ENCODE results near the gene EML4. TPM values are rescaled to one million over a fixed set of nuclear protein-coding genes. Genes with fewer than 3 reads are reported as not detected.
A peak's percentile ranks its signal among the peaks of the same experiment; 100 is the strongest.

EML4 gene
- total and polyA plus RNA-seq, 10 of the 15 experiments (the other 5 are each of a cell fraction or from before 2014, with no cell fraction given) = 23.1 to 91.3 (median 77.4) TPM

DNA sequence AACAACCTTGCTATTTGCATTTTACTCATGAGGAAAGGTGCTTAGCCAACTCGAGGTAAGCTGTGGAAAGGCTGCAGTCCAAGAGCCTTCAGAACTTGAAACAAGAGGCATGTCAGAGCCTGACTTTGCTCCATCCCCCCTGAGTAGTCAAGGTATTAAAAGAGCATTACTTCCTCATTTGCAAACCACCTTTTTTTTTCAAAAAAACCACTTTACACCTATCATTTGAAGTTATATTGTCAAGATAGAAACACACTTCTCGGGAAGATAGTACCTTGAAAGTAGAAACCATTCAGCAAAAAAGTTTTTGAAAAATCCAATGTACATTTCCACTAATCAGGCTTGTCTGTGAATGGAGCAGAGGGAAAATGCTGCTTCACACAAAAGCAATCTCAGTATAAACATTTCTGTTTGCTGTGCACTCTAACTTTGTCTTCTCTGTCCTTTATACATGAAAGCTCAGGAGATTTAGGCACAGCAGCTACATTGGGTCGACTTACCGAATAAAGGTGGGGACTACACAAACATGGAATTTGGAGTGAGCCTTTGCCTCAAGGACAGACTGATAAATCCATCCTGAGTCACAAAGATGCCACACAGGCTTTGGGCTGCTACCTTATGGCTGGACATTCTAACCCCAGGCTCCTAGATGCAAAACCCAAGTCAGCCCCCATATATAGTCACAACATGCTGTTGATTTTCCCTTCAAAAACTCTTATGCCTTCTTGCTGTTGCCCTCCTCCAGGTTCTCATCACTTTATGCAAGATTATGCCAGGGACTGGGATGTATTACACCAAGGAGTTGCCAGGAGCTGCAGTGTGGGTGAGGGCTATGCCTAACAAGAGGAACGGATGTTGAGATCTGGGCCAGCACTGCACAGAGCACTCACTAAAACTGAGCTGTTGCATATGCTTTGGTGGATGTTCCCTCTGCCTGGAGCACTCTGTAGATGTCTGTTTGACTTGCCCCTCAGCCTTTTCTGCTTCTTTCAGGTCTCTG is 41.4 kb upstream of the EML4 start (continued):
- TF ChIP-seq, protein P1, sequence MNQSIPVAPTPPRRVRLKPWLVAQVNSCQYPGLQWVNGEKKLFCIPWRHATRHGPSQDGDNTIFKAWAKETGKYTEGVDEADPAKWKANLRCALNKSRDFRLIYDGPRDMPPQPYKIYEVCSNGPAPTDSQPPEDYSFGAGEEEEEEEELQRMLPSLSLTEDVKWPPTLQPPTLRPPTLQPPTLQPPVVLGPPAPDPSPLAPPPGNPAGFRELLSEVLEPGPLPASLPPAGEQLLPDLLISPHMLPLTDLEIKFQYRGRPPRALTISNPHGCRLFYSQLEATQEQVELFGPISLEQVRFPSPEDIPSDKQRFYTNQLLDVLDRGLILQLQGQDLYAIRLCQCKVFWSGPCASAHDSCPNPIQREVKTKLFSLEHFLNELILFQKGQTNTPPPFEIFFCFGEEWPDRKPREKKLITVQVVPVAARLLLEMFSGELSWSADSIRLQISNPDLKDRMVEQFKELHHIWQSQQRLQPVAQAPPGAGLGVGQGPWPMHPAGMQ (IDR thresholded peaks at IDR 0.05; ENCODE audit: borderline replicate concordance) = no peak
- TF ChIP-seq CBX5 (IDR thresholded peaks at IDR 0.05; ENCODE audit: low read depth) = 0 out of 2 replicates have a peak, but pooled peaks have one; percentile 44
- TF ChIP-seq, protein P2, sequence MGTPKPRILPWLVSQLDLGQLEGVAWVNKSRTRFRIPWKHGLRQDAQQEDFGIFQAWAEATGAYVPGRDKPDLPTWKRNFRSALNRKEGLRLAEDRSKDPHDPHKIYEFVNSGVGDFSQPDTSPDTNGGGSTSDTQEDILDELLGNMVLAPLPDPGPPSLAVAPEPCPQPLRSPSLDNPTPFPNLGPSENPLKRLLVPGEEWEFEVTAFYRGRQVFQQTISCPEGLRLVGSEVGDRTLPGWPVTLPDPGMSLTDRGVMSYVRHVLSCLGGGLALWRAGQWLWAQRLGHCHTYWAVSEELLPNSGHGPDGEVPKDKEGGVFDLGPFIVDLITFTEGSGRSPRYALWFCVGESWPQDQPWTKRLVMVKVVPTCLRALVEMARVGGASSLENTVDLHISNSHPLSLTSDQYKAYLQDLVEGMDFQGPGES (IDR thresholded peaks at IDR 0.05) = no peak
- no peak for TF ChIP-seq CHD4 (IDR thresholded peaks at IDR 0.05)
- no peak for TF ChIP-seq NR2F1 (conservative IDR thresholded peaks at IDR 0.05)
- no peak for TF ChIP-seq NRF1 (conservative IDR thresholded peaks at IDR 0.05; ENCODE audit: low read depth, low read length)
- TF ChIP-seq, protein P3, sequence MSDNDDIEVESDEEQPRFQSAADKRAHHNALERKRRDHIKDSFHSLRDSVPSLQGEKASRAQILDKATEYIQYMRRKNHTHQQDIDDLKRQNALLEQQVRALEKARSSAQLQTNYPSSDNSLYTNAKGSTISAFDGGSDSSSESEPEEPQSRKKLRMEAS (IDR thresholded peaks at IDR 0.05; ENCODE audit: low read depth, low read length) = no peak
- TF ChIP-seq RUNX3 (IDR thresholded peaks at IDR 0.05; ENCODE audit: low read length) = peak; percentile 92
- no peak for TF ChIP-seq CHD1 (IDR thresholded peaks at IDR 0.05; ENCODE audit: low read depth, low read length)
- no peak for TF ChIP-seq CBX3 (IDR thresholded peaks at IDR 0.05; ENCODE audit: borderline replicate concordance, low read depth)
- TF ChIP-seq YBX1 (IDR thresholded peaks at IDR 0.05) = no peak
- no peak for TF ChIP-seq HDAC6 (IDR thresholded peaks at IDR 0.05; ENCODE audit: unreplicated experiment)
- 0 out of 2 replicates have a peak, but pooled peaks have one; percentile 28 for TF ChIP-seq GABPA (IDR thresholded peaks at IDR 0.05; ENCODE audit: low read depth)
- TF ChIP-seq FOXM1 (IDR thresholded peaks at IDR 0.05; ENCODE audit: low read depth, low read length) = peak; percentile 78; the same call in 1 of the 2 replicates
- TF ChIP-seq, protein P4, sequence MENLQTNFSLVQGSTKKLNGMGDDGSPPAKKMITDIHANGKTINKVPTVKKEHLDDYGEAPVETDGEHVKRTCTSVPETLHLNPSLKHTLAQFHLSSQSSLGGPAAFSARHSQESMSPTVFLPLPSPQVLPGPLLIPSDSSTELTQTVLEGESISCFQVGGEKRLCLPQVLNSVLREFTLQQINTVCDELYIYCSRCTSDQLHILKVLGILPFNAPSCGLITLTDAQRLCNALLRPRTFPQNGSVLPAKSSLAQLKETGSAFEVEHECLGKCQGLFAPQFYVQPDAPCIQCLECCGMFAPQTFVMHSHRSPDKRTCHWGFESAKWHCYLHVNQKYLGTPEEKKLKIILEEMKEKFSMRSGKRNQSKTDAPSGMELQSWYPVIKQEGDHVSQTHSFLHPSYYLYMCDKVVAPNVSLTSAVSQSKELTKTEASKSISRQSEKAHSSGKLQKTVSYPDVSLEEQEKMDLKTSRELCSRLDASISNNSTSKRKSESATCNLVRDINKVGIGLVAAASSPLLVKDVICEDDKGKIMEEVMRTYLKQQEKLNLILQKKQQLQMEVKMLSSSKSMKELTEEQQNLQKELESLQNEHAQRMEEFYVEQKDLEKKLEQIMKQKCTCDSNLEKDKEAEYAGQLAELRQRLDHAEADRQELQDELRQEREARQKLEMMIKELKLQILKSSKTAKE (IDR thresholded peaks at IDR 0.05; ENCODE audit: low read depth, poor library complexity, severe bottlenecking) = peak; percentile 83
- peak; percentile 69 to 70; a peak in 2 of 4 replicates for TF ChIP-seq EP300 (IDR thresholded peaks at IDR 0.05; ENCODE audit: borderline replicate concordance in 1 of 2, control insufficient read depth in 1 of 2, low read depth in 2 of 2, low read length in 2 of 2)
- TF ChIP-seq, protein P5, sequence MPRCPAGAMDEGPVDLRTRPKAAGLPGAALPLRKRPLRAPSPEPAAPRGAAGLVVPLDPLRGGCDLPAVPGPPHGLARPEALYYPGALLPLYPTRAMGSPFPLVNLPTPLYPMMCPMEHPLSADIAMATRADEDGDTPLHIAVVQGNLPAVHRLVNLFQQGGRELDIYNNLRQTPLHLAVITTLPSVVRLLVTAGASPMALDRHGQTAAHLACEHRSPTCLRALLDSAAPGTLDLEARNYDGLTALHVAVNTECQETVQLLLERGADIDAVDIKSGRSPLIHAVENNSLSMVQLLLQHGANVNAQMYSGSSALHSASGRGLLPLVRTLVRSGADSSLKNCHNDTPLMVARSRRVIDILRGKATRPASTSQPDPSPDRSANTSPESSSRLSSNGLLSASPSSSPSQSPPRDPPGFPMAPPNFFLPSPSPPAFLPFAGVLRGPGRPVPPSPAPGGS (IDR thresholded peaks at IDR 0.05; ENCODE audit: borderline replicate concordance, insufficient read depth, low read depth, low read length, poor library complexity, severe bottlenecking) = no peak
- TF ChIP-seq, protein P6, sequence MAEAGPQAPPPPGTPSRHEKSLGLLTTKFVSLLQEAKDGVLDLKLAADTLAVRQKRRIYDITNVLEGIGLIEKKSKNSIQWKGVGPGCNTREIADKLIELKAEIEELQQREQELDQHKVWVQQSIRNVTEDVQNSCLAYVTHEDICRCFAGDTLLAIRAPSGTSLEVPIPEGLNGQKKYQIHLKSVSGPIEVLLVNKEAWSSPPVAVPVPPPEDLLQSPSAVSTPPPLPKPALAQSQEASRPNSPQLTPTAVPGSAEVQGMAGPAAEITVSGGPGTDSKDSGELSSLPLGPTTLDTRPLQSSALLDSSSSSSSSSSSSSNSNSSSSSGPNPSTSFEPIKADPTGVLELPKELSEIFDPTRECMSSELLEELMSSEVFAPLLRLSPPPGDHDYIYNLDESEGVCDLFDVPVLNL (IDR thresholded peaks at IDR 0.05; ENCODE audit: low read depth, low read length) = no peak
- peak; percentile 43; the same call in 1 of the 2 replicates for TF ChIP-seq BCL11A (IDR thresholded peaks at IDR 0.05; ENCODE audit: low read depth, low read length)
- TF ChIP-seq ETV6 (conservative IDR thresholded peaks at IDR 0.05 in 1 of 2, IDR thresholded peaks at IDR 0.05 in 1 of 2; ENCODE audit: borderline replicate concordance in 1 of 2, low read depth in 1 of 2) = peak in 1 of 2 experiments; percentile 48; a peak in 1 of 4 replicates
